Measurements from ENCODE around the gene BTBD16. TPM values are rescaled to one million over a fixed set of nuclear protein-coding genes. Genes with fewer than 3 reads are reported as not detected.

The BTBD16 gene
- total RNA-seq, 1 experiment from 2014 or later = not detected

- Histone ChIP-seq H4K5ac (ENCODE audit: insufficient read length, low read depth, low read length) (no peak overlapping the region), H3K9ac (ENCODE audit: extremely low read depth, insufficient read length, low read length) (no peak overlapping the region), H3K23me2 (ENCODE audit: insufficient read length, low read depth, low read length, poor library complexity, severe bottlenecking) (no peaks in the 10 kb centered on the region), H3K56ac (ENCODE audit: insufficient read length, low read depth, low read length) (no peak overlapping the region), H3K27me3 (ENCODE audit: insufficient read depth, low read length) (no peaks in the 10 kb centered on the region), H3K9me3 (ENCODE audit: control insufficient read depth, low read depth, low read length) (no peaks in the 10 kb centered on the region), H2BK12ac (ENCODE audit: insufficient read length, low read depth, low read length) (no peak overlapping the region), H3K4me1 (ENCODE audit: insufficient read depth, low read length) (no peaks in the 10 kb centered on the region), H2BK20ac (ENCODE audit: low read depth, low read length, poor library complexity, severe bottlenecking) (no peak overlapping the region), H3K14ac (ENCODE audit: insufficient read depth, low read length) (no peak overlapping the region), H4K8ac (replicated peaks; ENCODE audit: insufficient read length, low read depth, low read length) (no peak overlapping the region), H2BK5ac (ENCODE audit: insufficient read length, low read length) (no peak overlapping the region), H3K18ac (ENCODE audit: insufficient read length, low read depth, low read length) (no peak overlapping the region), H3K23ac (ENCODE audit: insufficient read length, low read depth, low read length) (no peak overlapping the region), H3K4ac (ENCODE audit: low read depth, low read length) (no peak overlapping the region), H2BK15ac (ENCODE audit: low read depth, low read length) (no peak overlapping the region), H2AK5ac (ENCODE audit: insufficient read length, low read length) (no peak overlapping the region), H2AFZ (ENCODE audit: low read length) (no peak overlapping the region), H4K91ac (ENCODE audit: insufficient read length, low read depth, low read length) (no peak overlapping the region), H3K79me1 (ENCODE audit: insufficient read depth, low read depth, low read length, poor library complexity, severe bottlenecking) (no peaks in the 10 kb centered on the region), H4K20me1 (ENCODE audit: control insufficient read depth, insufficient read depth, insufficient read length) (no peaks in the 10 kb centered on the region), H3K4me2 (ENCODE audit: insufficient read depth, insufficient read length, low read length) (no peak overlapping the region), H3T11ph (ENCODE audit: low read length) (no peak overlapping the region), H3K79me2 (ENCODE audit: insufficient read depth, low read length) (no peaks in the 10 kb centered on the region), H3K27ac (ENCODE audit: insufficient read length, low read depth, low read length) (no peak overlapping the region), H2BK120ac (ENCODE audit: low read depth, low read length, poor library complexity, severe bottlenecking) (no peak overlapping the region)
- no peak for DNase-seq
- Mint-ChIP-seq H3K9me3 (no peaks in the 10 kb centered on the region), H3K27ac (no peak overlapping the region), H3K36me3 (ENCODE audit: insufficient read depth in 1 of 3, low read depth in 3 of 3) (peaks cover 33 to 55% (median 54%) of the 10 kb centered on the region in 3 experiments; a peak in 6 of 7 replicates), H3K27me3 (ENCODE audit: low read depth) (no peaks in the 10 kb centered on the region), H3K4me3 (no peak overlapping the region), H3K4me1 (no peaks in the 10 kb centered on the region)
- no peak for TF ChIP-seq CTCF (conservative IDR thresholded peaks at IDR 0.05)
- WGBS (ENCODE audit: extremely low coverage, insufficient read length, low lambda C conversion rate) = no CpG with 5 or more reads among the region's 5 CpGs
These were observed 34.3 kb upstream of the BTBD16 start for GRCh38 chr10:122236690-122237306.
